HEK293 (cell line): ENCODE data around the gene TLE2.
A peak's percentile ranks its signal among the peaks of the same experiment; 100 is the strongest.

ENCODE experiments used
- CTCF ChIA-PET: fragments of 350-600 bp; formaldehyde crosslinking; extraction: SDS; loops from one replicate; lab custom pipeline; 2021; ENCODE audit warnings: antibody characterized with exemption; lab: Yijun Ruan, JAX
- POLR2A ChIA-PET: fragments of 300-600 bp; formaldehyde crosslinking; extraction: SDS; loops from one replicate; lab custom pipeline; 2020; ENCODE audit warnings: antibody characterized with exemption, inconsistent platforms; lab: Yijun Ruan, JAX
- H3K27ac ChIP-seq: fragments of 200-500 bp; sonication (Bioruptor generic); 2 replicates; pipeline ENCODE4 v1.5.1; 2014; ENCODE audit warnings: low read depth, low read length, control low read depth, inconsistent platforms; ENCODE audit errors: extremely low read depth
- H3K36me3 ChIP-seq, 2 experiments: fragments of 200-500 bp in 1 of 2; sonication (Bioruptor generic) in 1 of 2; 1 replicate in 1 of 2; 2 replicates in 1 of 2; pipeline ENCODE4 v1.5.1; 2014 to 2017; ENCODE audit warnings: inconsistent platforms in 2 of 2, low read length in 2 of 2; ENCODE audit not compliant: control insufficient read depth in 2 of 2, insufficient read depth in 1 of 2
- H3K4me1 ChIP-seq: fragments of 200-500 bp; sonication (Bioruptor generic); 2 replicates; pipeline ENCODE4 v1.5.1; 2014; ENCODE audit warnings: mild to moderate bottlenecking, low read length, inconsistent platforms; ENCODE audit not compliant: control insufficient read depth, insufficient read depth
- H3K4me3 ChIP-seq: 2 replicates; pipeline ENCODE4 v1.5.1; 2011; ENCODE audit warnings: low read depth, mild to moderate bottlenecking, control low read depth, low read length, moderate library complexity
- H3K9me3 ChIP-seq: fragments of 200-500 bp; sonication (Bioruptor generic); 2 replicates; pipeline ENCODE4 v1.5.1; 2014; ENCODE audit warnings: low read depth, low read length, inconsistent platforms; ENCODE audit not compliant: control insufficient read depth, insufficient read depth
- BCL11B ChIP-seq: fragments of 450-650 bp; formaldehyde crosslinking; IDR thresholded peaks from 2 replicates; pipeline ENCODE4 v1.5.1; 2016; ENCODE audit warnings: low read depth, missing biosample characterization, missing genetic modification characterization
- GLIS1 ChIP-seq: fragments of 450-650 bp; formaldehyde crosslinking; IDR thresholded peaks from 2 replicates; pipeline ENCODE4 v1.5.1; 2016; ENCODE audit warnings: missing biosample characterization, missing genetic modification characterization
- KLF16 ChIP-seq: fragments of 450-650 bp; formaldehyde crosslinking; IDR thresholded peaks from 2 replicates; pipeline ENCODE4 v1.5.1; 2017; ENCODE audit warnings: missing biosample characterization, missing genetic modification characterization
- SCRT2 ChIP-seq: fragments of 450-650 bp; formaldehyde crosslinking; IDR thresholded peaks from 2 replicates; pipeline ENCODE4 v1.5.1; 2016; ENCODE audit warnings: missing biosample characterization, missing genetic modification characterization
- ZFHX2 ChIP-seq: fragments of 450-650 bp; formaldehyde crosslinking; conservative IDR thresholded peaks from 2 replicates; pipeline ENCODE4 v1.5.1; 2016; ENCODE audit warnings: missing biosample characterization, missing genetic modification characterization
- ZNF140 ChIP-seq: fragments of 450-650 bp; formaldehyde crosslinking; IDR thresholded peaks from 2 replicates; pipeline ENCODE4 v1.5.1; 2016; ENCODE audit warnings: missing biosample characterization, missing genetic modification characterization
- ZNF175 ChIP-seq: fragments of 450-650 bp; formaldehyde crosslinking; IDR thresholded peaks from 2 replicates; pipeline ENCODE4 v1.5.1; 2016; ENCODE audit warnings: missing biosample characterization, missing genetic modification characterization
- ZNF23 ChIP-seq: fragments of 450-650 bp; formaldehyde crosslinking; IDR thresholded peaks from 2 replicates; pipeline ENCODE4 v1.5.1; 2016; ENCODE audit warnings: missing biosample characterization, missing genetic modification characterization, borderline replicate concordance
- ZNF366 ChIP-seq: fragments of 450-650 bp; formaldehyde crosslinking; conservative IDR thresholded peaks from 2 replicates; pipeline ENCODE4 v1.5.1; 2016; ENCODE audit warnings: missing biosample characterization, missing genetic modification characterization
- ZNF571 ChIP-seq: fragments of 450-650 bp; formaldehyde crosslinking; IDR thresholded peaks from 2 replicates; pipeline ENCODE4 v1.5.0; 2017; ENCODE audit warnings: missing biosample characterization, missing genetic modification characterization
- ZNF610 ChIP-seq: fragments of 450-650 bp; formaldehyde crosslinking; IDR thresholded peaks from 2 replicates; pipeline ENCODE4 v1.5.1; 2016; ENCODE audit warnings: missing biosample characterization, missing genetic modification characterization, borderline replicate concordance
- ZNF660 ChIP-seq: fragments of 450-650 bp; IDR thresholded peaks from 2 replicates; pipeline ENCODE4 v1.5.1; 2018; ENCODE audit warnings: missing biosample characterization, mild to moderate bottlenecking, missing genetic modification characterization
- ZNF768 ChIP-seq: fragments of 450-650 bp; formaldehyde crosslinking; IDR thresholded peaks from 2 replicates; pipeline ENCODE4 v1.5.1; 2018; ENCODE audit warnings: missing biosample characterization, mild to moderate bottlenecking, missing genetic modification characterization
- ZNF776 ChIP-seq: fragments of 450-650 bp; formaldehyde crosslinking; IDR thresholded peaks from 2 replicates; pipeline ENCODE4 v1.5.0; 2017; ENCODE audit warnings: missing biosample characterization, missing genetic modification characterization, borderline replicate concordance
- ZNF777 ChIP-seq: fragments of 450-650 bp; formaldehyde crosslinking; IDR thresholded peaks from 2 replicates; pipeline ENCODE4 v1.5.1; 2017; ENCODE audit warnings: missing biosample characterization, missing genetic modification characterization, borderline replicate concordance
- TF ChIP-seq, protein P1 (sequence below): fragments of 450-650 bp; formaldehyde crosslinking; IDR thresholded peaks from 2 replicates; pipeline ENCODE4 v1.5.1; 2016; ENCODE audit warnings: missing biosample characterization, missing genetic modification characterization
- TF ChIP-seq, protein P2 (sequence below): fragments of 450-650 bp; formaldehyde crosslinking; IDR thresholded peaks from 2 replicates; pipeline ENCODE4 v1.5.1; 2016; ENCODE audit warnings: missing biosample characterization, missing genetic modification characterization
- TF ChIP-seq, protein P3 (sequence below): fragments of 450-650 bp; formaldehyde crosslinking; IDR thresholded peaks from 2 replicates; pipeline ENCODE4 v1.5.1; 2017; ENCODE audit warnings: missing biosample characterization, missing genetic modification characterization
- TF ChIP-seq, protein P4 (sequence below): fragments of 450-650 bp; IDR thresholded peaks from 2 replicates; pipeline ENCODE4 v1.5.1; 2018; ENCODE audit warnings: missing biosample characterization, mild to moderate bottlenecking, missing genetic modification characterization
- TF ChIP-seq, protein P5 (sequence below): fragments of 450-650 bp; formaldehyde crosslinking; IDR thresholded peaks from 2 replicates; pipeline ENCODE4 v1.5.1; 2016; ENCODE audit warnings: missing biosample characterization, missing genetic modification characterization
- TF ChIP-seq, protein P6 (sequence below): fragments of 450-650 bp; formaldehyde crosslinking; IDR thresholded peaks from 2 replicates; pipeline ENCODE4 v1.5.1; 2016; ENCODE audit warnings: missing biosample characterization, missing genetic modification characterization
- TF ChIP-seq, protein P7 (sequence below): fragments of 450-650 bp; IDR thresholded peaks from 2 replicates; pipeline ENCODE4 v1.5.1; 2018; ENCODE audit warnings: missing biosample characterization, missing genetic modification characterization

Gene TLE2

DNA sequence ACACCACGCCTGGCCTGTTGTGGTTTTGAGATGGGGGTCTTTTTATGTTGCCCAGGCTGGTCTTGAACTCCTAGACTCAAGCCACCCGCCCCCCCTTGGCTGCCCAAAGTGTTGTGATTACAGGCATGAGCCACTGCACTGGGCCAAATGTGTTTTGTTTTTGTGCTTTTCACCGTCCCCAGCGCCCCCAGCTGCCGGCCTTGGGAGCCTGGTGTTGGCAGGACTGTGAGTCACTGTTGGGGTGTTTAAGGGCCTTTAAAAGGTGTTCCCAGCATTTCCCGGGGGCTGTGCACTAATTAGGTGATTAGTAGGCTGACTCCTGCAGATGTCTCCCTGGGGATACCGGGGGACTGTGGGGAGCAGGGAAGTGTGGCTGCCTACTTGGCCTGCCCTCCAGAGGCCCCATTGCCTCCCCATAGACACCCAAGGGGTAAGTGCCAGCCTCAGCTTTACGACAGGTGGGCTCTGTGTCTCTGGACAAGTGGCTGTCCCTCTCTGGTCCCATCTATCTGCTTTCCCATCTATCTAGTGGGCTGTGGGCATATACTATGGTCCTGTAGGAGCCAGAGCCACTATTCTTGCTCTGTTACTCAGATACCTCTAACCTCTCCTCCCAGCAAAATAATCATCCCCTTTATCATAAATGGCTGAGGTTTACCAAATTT lies 45.0 kb upstream of the TLE2 start (continued):
- TF ChIP-seq, protein P1, sequence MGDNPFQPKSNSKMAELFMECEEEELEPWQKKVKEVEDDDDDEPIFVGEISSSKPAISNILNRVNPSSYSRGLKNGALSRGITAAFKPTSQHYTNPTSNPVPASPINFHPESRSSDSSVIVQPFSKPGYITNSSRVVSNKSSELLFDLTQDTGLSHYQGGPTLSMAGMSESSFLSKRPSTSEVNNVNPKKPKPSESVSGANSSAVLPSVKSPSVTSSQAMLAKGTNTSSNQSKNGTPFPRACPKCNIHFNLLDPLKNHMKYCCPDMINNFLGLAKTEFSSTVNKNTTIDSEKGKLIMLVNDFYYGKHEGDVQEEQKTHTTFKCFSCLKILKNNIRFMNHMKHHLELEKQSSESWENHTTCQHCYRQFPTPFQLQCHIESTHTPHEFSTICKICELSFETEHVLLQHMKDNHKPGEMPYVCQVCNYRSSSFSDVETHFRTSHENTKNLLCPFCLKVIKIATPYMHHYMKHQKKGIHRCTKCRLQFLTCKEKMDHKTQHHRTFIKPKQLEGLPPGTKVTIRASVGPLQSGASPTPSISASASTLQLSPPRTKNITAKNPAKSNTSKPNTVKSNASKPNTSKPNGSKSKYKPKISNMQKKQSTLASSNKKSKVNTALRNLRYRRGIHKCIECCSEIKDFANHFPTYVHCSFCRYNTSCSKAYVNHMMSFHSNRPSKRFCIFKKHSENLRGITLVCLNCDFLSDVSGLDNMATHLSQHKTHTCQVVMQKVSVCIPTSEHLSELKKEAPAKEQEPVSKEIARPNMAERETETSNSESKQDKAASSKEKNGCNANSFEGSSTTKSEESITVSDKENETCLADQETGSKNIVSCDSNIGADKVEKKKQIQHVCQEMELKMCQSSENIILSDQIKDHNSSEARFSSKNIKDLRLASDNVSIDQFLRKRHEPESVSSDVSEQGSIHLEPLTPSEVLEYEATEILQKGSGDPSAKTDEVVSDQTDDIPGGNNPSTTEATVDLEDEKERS: no peak
- TF ChIP-seq GLIS1 (tag by site-specific recombination) (peak; percentile 90), SCRT2 (peak; percentile 77), ZNF768 (0 out of 2 replicates have a peak, but pooled peaks have one; percentile 64), ZNF660 (no peak), ZNF610 (tag by site-specific recombination) (no peak), ZFHX2 (tag by site-specific recombination) (peak; percentile 52), KLF16 (tag by site-specific recombination) (no peak), ZNF140 (no peak), ZNF23 (tag by site-specific recombination) (no peak), ZNF571 (tag by site-specific recombination) (no peak), ZNF366 (tag by site-specific recombination) (no peak)
- TF ChIP-seq, protein P2, sequence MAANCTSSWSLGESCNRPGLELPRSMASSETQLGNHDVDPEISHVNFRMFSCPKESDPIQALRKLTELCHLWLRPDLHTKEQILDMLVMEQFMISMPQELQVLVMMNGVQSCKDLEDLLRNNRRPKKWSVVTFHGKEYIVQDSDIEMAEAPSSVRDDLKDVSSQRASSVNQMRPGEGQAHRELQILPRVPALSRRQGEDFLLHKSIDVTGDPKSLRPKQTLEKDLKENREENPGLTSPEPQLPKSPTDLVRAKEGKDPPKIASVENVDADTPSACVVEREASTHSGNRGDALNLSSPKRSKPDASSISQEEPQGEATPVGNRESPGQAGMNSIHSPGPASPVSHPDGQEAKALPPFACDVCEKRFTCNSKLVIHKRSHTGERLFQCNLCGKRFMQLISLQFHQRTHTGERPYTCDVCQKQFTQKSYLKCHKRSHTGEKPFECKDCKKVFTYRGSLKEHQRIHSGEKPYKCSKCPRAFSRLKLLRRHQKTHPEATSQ (tag by site-specific recombination): no peak
- TF ChIP-seq, protein P3, sequence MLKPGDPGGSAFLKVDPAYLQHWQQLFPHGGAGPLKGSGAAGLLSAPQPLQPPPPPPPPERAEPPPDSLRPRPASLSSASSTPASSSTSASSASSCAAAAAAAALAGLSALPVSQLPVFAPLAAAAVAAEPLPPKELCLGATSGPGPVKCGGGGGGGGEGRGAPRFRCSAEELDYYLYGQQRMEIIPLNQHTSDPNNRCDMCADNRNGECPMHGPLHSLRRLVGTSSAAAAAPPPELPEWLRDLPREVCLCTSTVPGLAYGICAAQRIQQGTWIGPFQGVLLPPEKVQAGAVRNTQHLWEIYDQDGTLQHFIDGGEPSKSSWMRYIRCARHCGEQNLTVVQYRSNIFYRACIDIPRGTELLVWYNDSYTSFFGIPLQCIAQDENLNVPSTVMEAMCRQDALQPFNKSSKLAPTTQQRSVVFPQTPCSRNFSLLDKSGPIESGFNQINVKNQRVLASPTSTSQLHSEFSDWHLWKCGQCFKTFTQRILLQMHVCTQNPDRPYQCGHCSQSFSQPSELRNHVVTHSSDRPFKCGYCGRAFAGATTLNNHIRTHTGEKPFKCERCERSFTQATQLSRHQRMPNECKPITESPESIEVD (tag by site-specific recombination): no peak
- TF ChIP-seq, protein P4, sequence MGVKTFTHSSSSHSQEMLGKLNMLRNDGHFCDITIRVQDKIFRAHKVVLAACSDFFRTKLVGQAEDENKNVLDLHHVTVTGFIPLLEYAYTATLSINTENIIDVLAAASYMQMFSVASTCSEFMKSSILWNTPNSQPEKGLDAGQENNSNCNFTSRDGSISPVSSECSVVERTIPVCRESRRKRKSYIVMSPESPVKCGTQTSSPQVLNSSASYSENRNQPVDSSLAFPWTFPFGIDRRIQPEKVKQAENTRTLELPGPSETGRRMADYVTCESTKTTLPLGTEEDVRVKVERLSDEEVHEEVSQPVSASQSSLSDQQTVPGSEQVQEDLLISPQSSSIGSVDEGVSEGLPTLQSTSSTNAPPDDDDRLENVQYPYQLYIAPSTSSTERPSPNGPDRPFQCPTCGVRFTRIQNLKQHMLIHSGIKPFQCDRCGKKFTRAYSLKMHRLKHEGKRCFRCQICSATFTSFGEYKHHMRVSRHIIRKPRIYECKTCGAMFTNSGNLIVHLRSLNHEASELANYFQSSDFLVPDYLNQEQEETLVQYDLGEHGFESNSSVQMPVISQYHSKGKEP (tag by site-specific recombination): no peak
- TF ChIP-seq, protein P5, sequence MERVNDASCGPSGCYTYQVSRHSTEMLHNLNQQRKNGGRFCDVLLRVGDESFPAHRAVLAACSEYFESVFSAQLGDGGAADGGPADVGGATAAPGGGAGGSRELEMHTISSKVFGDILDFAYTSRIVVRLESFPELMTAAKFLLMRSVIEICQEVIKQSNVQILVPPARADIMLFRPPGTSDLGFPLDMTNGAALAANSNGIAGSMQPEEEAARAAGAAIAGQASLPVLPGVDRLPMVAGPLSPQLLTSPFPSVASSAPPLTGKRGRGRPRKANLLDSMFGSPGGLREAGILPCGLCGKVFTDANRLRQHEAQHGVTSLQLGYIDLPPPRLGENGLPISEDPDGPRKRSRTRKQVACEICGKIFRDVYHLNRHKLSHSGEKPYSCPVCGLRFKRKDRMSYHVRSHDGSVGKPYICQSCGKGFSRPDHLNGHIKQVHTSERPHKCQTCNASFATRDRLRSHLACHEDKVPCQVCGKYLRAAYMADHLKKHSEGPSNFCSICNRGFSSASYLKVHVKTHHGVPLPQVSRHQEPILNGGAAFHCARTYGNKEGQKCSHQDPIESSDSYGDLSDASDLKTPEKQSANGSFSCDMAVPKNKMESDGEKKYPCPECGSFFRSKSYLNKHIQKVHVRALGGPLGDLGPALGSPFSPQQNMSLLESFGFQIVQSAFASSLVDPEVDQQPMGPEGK: no peak

DNA sequence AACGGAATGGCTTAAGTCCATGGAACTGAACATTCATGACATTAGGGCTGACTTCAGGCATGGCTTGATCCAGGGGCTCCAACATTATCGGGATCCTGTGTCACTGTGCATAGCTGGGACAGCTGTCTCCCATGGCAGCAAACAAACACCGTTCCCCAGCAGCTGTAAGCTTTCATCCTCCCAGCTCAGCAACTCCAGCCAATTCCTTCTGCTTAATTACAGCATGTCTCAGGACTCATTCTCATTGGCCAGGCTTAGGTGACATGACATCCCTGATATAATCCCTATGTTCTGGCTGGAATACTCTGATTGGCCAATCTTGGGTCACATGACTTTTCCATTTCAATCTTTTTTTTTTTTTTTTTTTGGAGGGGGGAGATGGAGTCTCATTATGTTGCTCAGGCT lies 44.1 kb upstream of the TLE2 start:
- ChIA-PET POLR2A (interaction anchor here (0.7 to 1.1 kb wide), 2 partner anchors 122 kb away, joined by 4 to 7 read pairs; no protein-coding TSS in a partner anchor), CTCF (interaction anchor here (0.6 to 1.6 kb wide), 4 partner anchors 13 to 121 kb away, joined by 3 to 7 read pairs (median 4); no protein-coding TSS in a partner anchor)
- TF ChIP-seq, protein P6, sequence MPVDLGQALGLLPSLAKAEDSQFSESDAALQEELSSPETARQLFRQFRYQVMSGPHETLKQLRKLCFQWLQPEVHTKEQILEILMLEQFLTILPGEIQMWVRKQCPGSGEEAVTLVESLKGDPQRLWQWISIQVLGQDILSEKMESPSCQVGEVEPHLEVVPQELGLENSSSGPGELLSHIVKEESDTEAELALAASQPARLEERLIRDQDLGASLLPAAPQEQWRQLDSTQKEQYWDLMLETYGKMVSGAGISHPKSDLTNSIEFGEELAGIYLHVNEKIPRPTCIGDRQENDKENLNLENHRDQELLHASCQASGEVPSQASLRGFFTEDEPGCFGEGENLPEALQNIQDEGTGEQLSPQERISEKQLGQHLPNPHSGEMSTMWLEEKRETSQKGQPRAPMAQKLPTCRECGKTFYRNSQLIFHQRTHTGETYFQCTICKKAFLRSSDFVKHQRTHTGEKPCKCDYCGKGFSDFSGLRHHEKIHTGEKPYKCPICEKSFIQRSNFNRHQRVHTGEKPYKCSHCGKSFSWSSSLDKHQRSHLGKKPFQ (tag by site-specific recombination): no peak
- TF ChIP-seq BCL11B (tag by site-specific recombination) (no peak), ZNF776 (tag by site-specific recombination) (no peak), ZNF777 (tag by site-specific recombination) (no peak), ZNF175 (tag by site-specific recombination) (no peak)
- TF ChIP-seq, protein P7, sequence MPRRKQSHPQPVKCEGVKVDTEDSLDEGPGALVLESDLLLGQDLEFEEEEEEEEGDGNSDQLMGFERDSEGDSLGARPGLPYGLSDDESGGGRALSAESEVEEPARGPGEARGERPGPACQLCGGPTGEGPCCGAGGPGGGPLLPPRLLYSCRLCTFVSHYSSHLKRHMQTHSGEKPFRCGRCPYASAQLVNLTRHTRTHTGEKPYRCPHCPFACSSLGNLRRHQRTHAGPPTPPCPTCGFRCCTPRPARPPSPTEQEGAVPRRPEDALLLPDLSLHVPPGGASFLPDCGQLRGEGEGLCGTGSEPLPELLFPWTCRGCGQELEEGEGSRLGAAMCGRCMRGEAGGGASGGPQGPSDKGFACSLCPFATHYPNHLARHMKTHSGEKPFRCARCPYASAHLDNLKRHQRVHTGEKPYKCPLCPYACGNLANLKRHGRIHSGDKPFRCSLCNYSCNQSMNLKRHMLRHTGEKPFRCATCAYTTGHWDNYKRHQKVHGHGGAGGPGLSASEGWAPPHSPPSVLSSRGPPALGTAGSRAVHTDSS: no peak

More for the DNA sequence above, 44.1 kb upstream of the TLE2 start:
- H3K4me3 ChIP-seq: no peak overlapping the region
- H3K27ac ChIP-seq: no peak overlapping the region
- H3K36me3 ChIP-seq: no peaks in the 10 kb centered on the region
- H3K9me3 ChIP-seq: no peaks in the 10 kb centered on the region
- H3K4me1 ChIP-seq: no peaks in the 10 kb centered on the region
